ENCODE data around the gene CBFB. TPM values are rescaled to one million over a fixed set of nuclear protein-coding genes. Genes with fewer than 3 reads are reported as not detected.

The CBFB gene
- total and polyA plus RNA-seq, 9 of the 15 experiments (the other 6 are each of a cell fraction or from before 2014, with no cell fraction given) = 22.0 to 112 (median 66.5) TPM

- no peak for TF ChIP-seq ZNF407 (IDR thresholded peaks at IDR 0.05; ENCODE audit: low read depth)
- no peak for TF ChIP-seq SREBF1 (IDR thresholded peaks at IDR 0.05; ENCODE audit: borderline replicate concordance, low read depth, low read length)
- TF ChIP-seq ZNF584 (CRISPR knock-in tag; IDR thresholded peaks at IDR 0.05; ENCODE audit: low read depth) = no peak
- TF ChIP-seq, protein P1, sequence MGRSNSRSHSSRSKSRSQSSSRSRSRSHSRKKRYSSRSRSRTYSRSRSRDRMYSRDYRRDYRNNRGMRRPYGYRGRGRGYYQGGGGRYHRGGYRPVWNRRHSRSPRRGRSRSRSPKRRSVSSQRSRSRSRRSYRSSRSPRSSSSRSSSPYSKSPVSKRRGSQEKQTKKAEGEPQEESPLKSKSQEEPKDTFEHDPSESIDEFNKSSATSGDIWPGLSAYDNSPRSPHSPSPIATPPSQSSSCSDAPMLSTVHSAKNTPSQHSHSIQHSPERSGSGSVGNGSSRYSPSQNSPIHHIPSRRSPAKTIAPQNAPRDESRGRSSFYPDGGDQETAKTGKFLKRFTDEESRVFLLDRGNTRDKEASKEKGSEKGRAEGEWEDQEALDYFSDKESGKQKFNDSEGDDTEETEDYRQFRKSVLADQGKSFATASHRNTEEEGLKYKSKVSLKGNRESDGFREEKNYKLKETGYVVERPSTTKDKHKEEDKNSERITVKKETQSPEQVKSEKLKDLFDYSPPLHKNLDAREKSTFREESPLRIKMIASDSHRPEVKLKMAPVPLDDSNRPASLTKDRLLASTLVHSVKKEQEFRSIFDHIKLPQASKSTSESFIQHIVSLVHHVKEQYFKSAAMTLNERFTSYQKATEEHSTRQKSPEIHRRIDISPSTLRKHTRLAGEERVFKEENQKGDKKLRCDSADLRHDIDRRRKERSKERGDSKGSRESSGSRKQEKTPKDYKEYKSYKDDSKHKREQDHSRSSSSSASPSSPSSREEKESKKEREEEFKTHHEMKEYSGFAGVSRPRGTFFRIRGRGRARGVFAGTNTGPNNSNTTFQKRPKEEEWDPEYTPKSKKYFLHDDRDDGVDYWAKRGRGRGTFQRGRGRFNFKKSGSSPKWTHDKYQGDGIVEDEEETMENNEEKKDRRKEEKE (IDR thresholded peaks at IDR 0.05; ENCODE audit: borderline replicate concordance in 1 of 2, control insufficient read depth in 1 of 2, low read depth in 2 of 2, low read length in 1 of 2) = no peak
- no peak for TF ChIP-seq FIP1L1 (IDR thresholded peaks at IDR 0.05; ENCODE audit: low read depth, low read length, poor library complexity, severe bottlenecking)
Measured at GRCh38 chr16:67040166-67040565, 11.2 kb downstream of the CBFB start (continued).
